HepG2 (cell line): ENCODE results near the gene C6orf136. TPM values are rescaled to one million over a fixed set of nuclear protein-coding genes. Genes with fewer than 3 reads are reported as not detected.
A peak's percentile ranks its signal among the peaks of the same experiment; 100 is the strongest.

Experiments
- HHEX ChIP-seq: IDR thresholded peaks from 2 replicates; pipeline ENCODE4 v1.6.1; 2016; ENCODE audit warnings: control low read depth
- HNRNPK ChIP-seq: fragments of 200-400 bp; formaldehyde crosslinking; IDR thresholded peaks from 2 replicates; pipeline ENCODE4 v1.6.1; 2018; ENCODE audit warnings: low read length, low read depth, moderate library complexity, mild to moderate bottlenecking; ENCODE audit not compliant: poor library complexity, severe bottlenecking
- IRX3 ChIP-seq: sonication (generic); formaldehyde crosslinking; IDR thresholded peaks from 2 replicates; pipeline ENCODE4 v1.8.1; 2023; ENCODE audit warnings: mild to moderate bottlenecking, low read depth, missing genetic modification reagents, borderline replicate concordance
- JUND ChIP-seq: sonication (generic); formaldehyde crosslinking; IDR thresholded peaks from 2 replicates; pipeline ENCODE4 v1.8.0; 2022; ENCODE audit warnings: mild to moderate bottlenecking, missing genetic modification reagents
- MAZ ChIP-seq, 2 experiments: sonication (generic) in 1 of 2; formaldehyde crosslinking in 1 of 2; IDR thresholded peaks; 2 replicates each; pipeline versions ENCODE4 v1.5.0 to v1.6.1; 2012 to 2020; ENCODE audit warnings: low read depth in 2 of 2, mild to moderate bottlenecking in 2 of 2, borderline replicate concordance in 1 of 2, improper control_type of control experiment in 1 of 2, low read length in 1 of 2, missing genetic modification reagents in 1 of 2, moderate library complexity in 1 of 2
- RBM39 ChIP-seq: fragments of 200-400 bp; formaldehyde crosslinking; IDR thresholded peaks from one replicate; pipeline ENCODE4 v1.6.1; 2018; ENCODE audit warnings: antibody characterized with exemption, mild to moderate bottlenecking, low read depth, low read length; ENCODE audit not compliant: poor library complexity, severe bottlenecking
- SAP130 ChIP-seq: IDR thresholded peaks from 2 replicates; pipeline ENCODE4 v1.6.1; 2016; ENCODE audit warnings: low read depth
- TEAD2 ChIP-seq: sonication (generic); formaldehyde crosslinking; IDR thresholded peaks from 2 replicates; pipeline ENCODE4 v1.9.0; 2021; ENCODE audit warnings: missing genetic modification reagents
- ZC3H4 ChIP-seq: sonication (generic); formaldehyde crosslinking; IDR thresholded peaks from 2 replicates; pipeline ENCODE4 v1.4.0; 2020; ENCODE audit warnings: missing genetic modification reagents, borderline replicate concordance
- ZNF749 ChIP-seq: sonication (generic); formaldehyde crosslinking; IDR thresholded peaks from 2 replicates; pipeline ENCODE4 v1.8.0; 2022; ENCODE audit warnings: mild to moderate bottlenecking, missing genetic modification reagents, moderate library complexity, borderline replicate concordance
- ZNF781 ChIP-seq: sonication (generic); formaldehyde crosslinking; IDR thresholded peaks from 2 replicates; pipeline ENCODE4 v1.5.1; 2020; ENCODE audit warnings: borderline replicate concordance, mild to moderate bottlenecking, missing genetic modification reagents; ENCODE audit errors: not compliant biosample characterization
- ZSCAN21 ChIP-seq: sonication (generic); formaldehyde crosslinking; IDR thresholded peaks from 2 replicates; pipeline ENCODE4 v1.8.0; 2022; ENCODE audit warnings: mild to moderate bottlenecking, missing genetic modification reagents, moderate library complexity, borderline replicate concordance
- polyA plus RNA-seq, 8 experiments: library from polyadenylated mRNA; depleted of rRNA in 3 of 8; stranded (reverse) in 7 of 8; unstranded in 1 of 8; fragments of >200 nt; fragmentation: Illumina TruSeq in 4 of 8; extraction: Trizol in 4 of 8; gene quantifications; 2 replicates each; pipeline versions ENCODE4 v1.2.1 to v1.2.3, GENCODE V29; 2011 to 2016; ENCODE audit warnings: low read depth in 4 of 8, missing spikeins in 1 of 8, mixed read lengths in 1 of 8; ENCODE audit not compliant: insufficient read depth in 1 of 8
- total RNA-seq, 5 experiments: library from RNA; depleted of rRNA; stranded (reverse); fragments of >200 nt; fragmentation: Illumina TruSeq; extraction: Trizol; gene quantifications; 2 replicates each; pipeline ENCODE4 v1.2.3, GENCODE V29; 2016; ENCODE audit warnings: low read depth in 1 of 5
- TF ChIP-seq, protein P1 (sequence below), 2 experiments: sonication (generic) in 1 of 2; formaldehyde crosslinking in 1 of 2; IDR thresholded peaks; 2 replicates each; pipeline versions ENCODE4 v1.4.0 to v1.6.1; 2016 to 2020; ENCODE audit warnings: borderline replicate concordance in 1 of 2, low read depth in 1 of 2, mild to moderate bottlenecking in 1 of 2, missing genetic modification reagents in 1 of 2
- TF ChIP-seq, protein P2 (sequence below): sonication (generic); formaldehyde crosslinking; IDR thresholded peaks from 2 replicates; pipeline ENCODE4 v1.8.1; 2022; ENCODE audit warnings: low read depth, mild to moderate bottlenecking, missing genetic modification reagents
- TF ChIP-seq, protein P3 (sequence below): sonication (generic); formaldehyde crosslinking; IDR thresholded peaks from 2 replicates; pipeline ENCODE4 v1.5.0; 2020; ENCODE audit warnings: mild to moderate bottlenecking, missing genetic modification reagents, moderate library complexity
- TF ChIP-seq, protein P4 (sequence below): sonication (generic); formaldehyde crosslinking; IDR thresholded peaks from 2 replicates; pipeline ENCODE4 v1.8.1; 2022; ENCODE audit warnings: mild to moderate bottlenecking, missing genetic modification reagents

C6orf136 gene
- total and polyA plus RNA-seq, 2 of the 13 experiments (the other 11 are each of a cell fraction or from before 2014, with no cell fraction given), result 12.0 to 26.2 TPM

DNA sequence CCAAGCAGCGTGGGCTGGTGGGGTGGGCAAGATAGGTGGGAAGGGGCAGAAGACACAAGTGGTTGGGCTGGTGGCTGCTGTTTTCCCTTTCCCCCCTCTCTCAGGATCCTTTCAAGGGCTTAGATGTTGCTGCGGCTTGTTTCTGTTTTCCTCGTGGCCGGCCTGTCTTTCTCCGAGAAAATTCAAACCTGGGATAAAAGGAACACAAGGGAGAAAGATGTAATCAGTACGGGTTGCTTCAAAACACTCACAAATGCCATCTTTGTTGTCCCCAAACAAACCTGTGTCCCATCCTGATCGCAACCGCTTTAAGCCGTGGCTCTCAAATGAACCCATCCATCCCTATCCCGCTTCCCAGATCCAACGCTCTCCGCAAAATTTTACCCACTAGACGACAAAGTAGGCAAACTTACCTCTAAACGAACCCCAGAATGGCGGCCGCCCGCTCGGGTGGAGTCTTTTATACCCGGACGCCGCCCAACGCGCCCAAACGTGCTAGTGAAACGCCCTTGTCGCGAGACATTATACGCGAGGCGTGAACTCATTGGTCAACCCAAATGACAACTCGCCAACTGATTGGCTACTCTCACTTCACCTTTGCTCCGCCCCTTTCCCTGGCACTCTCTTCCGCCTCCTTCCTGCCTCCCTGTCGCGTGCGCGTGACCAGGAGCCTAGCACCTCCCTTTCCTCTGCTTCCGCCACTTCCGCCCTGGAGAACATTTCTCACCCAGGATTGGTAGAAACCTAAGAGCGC is 29.9 kb upstream of the C6orf136 start, which contains the start of gene PPP1R10 (continued):
- TF ChIP-seq, protein P1, sequence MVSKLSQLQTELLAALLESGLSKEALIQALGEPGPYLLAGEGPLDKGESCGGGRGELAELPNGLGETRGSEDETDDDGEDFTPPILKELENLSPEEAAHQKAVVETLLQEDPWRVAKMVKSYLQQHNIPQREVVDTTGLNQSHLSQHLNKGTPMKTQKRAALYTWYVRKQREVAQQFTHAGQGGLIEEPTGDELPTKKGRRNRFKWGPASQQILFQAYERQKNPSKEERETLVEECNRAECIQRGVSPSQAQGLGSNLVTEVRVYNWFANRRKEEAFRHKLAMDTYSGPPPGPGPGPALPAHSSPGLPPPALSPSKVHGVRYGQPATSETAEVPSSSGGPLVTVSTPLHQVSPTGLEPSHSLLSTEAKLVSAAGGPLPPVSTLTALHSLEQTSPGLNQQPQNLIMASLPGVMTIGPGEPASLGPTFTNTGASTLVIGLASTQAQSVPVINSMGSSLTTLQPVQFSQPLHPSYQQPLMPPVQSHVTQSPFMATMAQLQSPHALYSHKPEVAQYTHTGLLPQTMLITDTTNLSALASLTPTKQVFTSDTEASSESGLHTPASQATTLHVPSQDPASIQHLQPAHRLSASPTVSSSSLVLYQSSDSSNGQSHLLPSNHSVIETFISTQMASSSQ (IDR thresholded peaks at IDR 0.05; ENCODE audit: low read depth), result no peak
- TF ChIP-seq, protein P1 (CRISPR knock-in tag; IDR thresholded peaks at IDR 0.05; ENCODE audit: borderline replicate concordance), result peak; percentile 18; the same call in 1 of the 2 replicates
- TF ChIP-seq JUND (CRISPR knock-in tag), result no peak; the same call in 1 of the 2 replicates
- TF ChIP-seq, protein P2, sequence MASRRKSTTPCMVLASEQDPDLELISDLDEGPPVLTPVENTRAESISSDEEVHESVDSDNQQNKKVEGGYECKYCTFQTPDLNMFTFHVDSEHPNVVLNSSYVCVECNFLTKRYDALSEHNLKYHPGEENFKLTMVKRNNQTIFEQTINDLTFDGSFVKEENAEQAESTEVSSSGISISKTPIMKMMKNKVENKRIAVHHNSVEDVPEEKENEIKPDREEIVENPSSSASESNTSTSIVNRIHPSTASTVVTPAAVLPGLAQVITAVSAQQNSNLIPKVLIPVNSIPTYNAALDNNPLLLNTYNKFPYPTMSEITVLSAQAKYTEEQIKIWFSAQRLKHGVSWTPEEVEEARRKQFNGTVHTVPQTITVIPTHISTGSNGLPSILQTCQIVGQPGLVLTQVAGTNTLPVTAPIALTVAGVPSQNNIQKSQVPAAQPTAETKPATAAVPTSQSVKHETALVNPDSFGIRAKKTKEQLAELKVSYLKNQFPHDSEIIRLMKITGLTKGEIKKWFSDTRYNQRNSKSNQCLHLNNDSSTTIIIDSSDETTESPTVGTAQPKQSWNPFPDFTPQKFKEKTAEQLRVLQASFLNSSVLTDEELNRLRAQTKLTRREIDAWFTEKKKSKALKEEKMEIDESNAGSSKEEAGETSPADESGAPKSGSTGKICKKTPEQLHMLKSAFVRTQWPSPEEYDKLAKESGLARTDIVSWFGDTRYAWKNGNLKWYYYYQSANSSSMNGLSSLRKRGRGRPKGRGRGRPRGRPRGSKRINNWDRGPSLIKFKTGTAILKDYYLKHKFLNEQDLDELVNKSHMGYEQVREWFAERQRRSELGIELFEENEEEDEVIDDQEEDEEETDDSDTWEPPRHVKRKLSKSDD, result peak; percentile 80; the same call in 1 of the 2 replicates
- no peak for TF ChIP-seq ZNF781 (CRISPR knock-in tag)
- TF ChIP-seq ZNF749, result no peak
- TF ChIP-seq HNRNPK, result no peak
- peak; percentile 75 for TF ChIP-seq IRX3 (CRISPR knock-in tag)
- peak; percentile 37; the same call in 1 of the 2 replicates for TF ChIP-seq TEAD2 (CRISPR knock-in tag)
- TF ChIP-seq ZC3H4 (CRISPR knock-in tag), result peak; percentile 68; the same call in 1 of the 2 replicates
- TF ChIP-seq SAP130 (CRISPR knock-in tag), result peak; percentile 71; the same call in 1 of the 2 replicates
- TF ChIP-seq, protein P3, sequence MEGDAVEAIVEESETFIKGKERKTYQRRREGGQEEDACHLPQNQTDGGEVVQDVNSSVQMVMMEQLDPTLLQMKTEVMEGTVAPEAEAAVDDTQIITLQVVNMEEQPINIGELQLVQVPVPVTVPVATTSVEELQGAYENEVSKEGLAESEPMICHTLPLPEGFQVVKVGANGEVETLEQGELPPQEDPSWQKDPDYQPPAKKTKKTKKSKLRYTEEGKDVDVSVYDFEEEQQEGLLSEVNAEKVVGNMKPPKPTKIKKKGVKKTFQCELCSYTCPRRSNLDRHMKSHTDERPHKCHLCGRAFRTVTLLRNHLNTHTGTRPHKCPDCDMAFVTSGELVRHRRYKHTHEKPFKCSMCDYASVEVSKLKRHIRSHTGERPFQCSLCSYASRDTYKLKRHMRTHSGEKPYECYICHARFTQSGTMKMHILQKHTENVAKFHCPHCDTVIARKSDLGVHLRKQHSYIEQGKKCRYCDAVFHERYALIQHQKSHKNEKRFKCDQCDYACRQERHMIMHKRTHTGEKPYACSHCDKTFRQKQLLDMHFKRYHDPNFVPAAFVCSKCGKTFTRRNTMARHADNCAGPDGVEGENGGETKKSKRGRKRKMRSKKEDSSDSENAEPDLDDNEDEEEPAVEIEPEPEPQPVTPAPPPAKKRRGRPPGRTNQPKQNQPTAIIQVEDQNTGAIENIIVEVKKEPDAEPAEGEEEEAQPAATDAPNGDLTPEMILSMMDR (CRISPR knock-in tag), result no peak
- TF ChIP-seq, protein P4, sequence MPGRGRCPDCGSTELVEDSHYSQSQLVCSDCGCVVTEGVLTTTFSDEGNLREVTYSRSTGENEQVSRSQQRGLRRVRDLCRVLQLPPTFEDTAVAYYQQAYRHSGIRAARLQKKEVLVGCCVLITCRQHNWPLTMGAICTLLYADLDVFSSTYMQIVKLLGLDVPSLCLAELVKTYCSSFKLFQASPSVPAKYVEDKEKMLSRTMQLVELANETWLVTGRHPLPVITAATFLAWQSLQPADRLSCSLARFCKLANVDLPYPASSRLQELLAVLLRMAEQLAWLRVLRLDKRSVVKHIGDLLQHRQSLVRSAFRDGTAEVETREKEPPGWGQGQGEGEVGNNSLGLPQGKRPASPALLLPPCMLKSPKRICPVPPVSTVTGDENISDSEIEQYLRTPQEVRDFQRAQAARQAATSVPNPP (CRISPR knock-in tag), result peak; percentile 85; the same call in 1 of the 2 replicates
- TF ChIP-seq HHEX (CRISPR knock-in tag), result 0 out of 2 replicates have a peak, but pooled peaks have one; percentile 10
- peak; percentile 72; the same call in 1 of the 2 replicates for TF ChIP-seq ZSCAN21 (CRISPR knock-in tag)
- TF ChIP-seq RBM39, result peak; percentile 97
- TF ChIP-seq MAZ (IDR thresholded peaks at IDR 0.05; ENCODE audit: borderline replicate concordance, low read depth, low read length), result no peak; the same call in 1 of the 2 replicates
- TF ChIP-seq MAZ (CRISPR knock-in tag; IDR thresholded peaks at IDR 0.05; ENCODE audit: low read depth), result peak; percentile 65; the same call in 1 of the 2 replicates
